ENCODE results near the gene LRRK2. TPM values are rescaled to one million over a fixed set of nuclear protein-coding genes. Genes with fewer than 3 reads are reported as not detected.

The LRRK2 gene
- total and polyA plus RNA-seq, 8 donors = 2.5 to 11.2 (median 8.1) TPM

GRCh38 chr12:40192704-40193255, 32.0 kb upstream of the LRRK2 start:
- Histone ChIP-seq H3K36me3 (no peaks in the 10 kb centered on the region), H3K27ac (no peak overlapping the region), H3K9me3 (no peaks in the 10 kb centered on the region), H3K27me3 (no peaks in the 10 kb centered on the region), H3K4me3 (no peak overlapping the region), H3K4me1 (no peaks in the 10 kb centered on the region)
- FAIRE-seq (no peak), DNase-seq (no peak), ATAC-seq (no peak)
- WGBS, 2 donors = 80 to 82% methylated on average over 6 of the region's 6 CpGs
- no peak for TF ChIP-seq CTCF (IDR thresholded peaks at IDR 0.05)
- intact Hi-C loops (cut with DNase I) = no loop called here

- FAIRE-seq = no peak
- Histone ChIP-seq H3K36me3 (no peaks in the 10 kb centered on the region), H3K27me3 (no peaks in the 10 kb centered on the region), H3K9me3 (no peaks in the 10 kb centered on the region), H3K27ac (no peak overlapping the region), H3K4me3 (no peak overlapping the region), H3K4me1 (no peaks in the 10 kb centered on the region)
- no peak for ATAC-seq
- no peak for TF ChIP-seq CTCF (IDR thresholded peaks at IDR 0.05)
- WGBS, 2 donors = 89 to 90% methylated on average over 3 of the region's 3 CpGs
- intact Hi-C loops (cut with DNase I) = no loop called here
- no peak for DNase-seq
Measured at GRCh38 chr12:40194846-40195245, 30.0 kb upstream of the LRRK2 start.

- DNase-seq (no peak), ATAC-seq (no peak), FAIRE-seq (no peak)
- no peak overlapping the region for H3K4me3 ChIP-seq
- no peaks in the 10 kb centered on the region for H3K27me3 ChIP-seq
- 83 to 84% methylated on average over 4 of the region's 4 CpGs for WGBS, 2 donors
- H3K36me3 ChIP-seq = no peaks in the 10 kb centered on the region
- no peak overlapping the region for H3K27ac ChIP-seq
- H3K4me1 ChIP-seq = no peaks in the 10 kb centered on the region
- intact Hi-C loops (cut with DNase I) = no loop called here
- no peaks in the 10 kb centered on the region for H3K9me3 ChIP-seq
- TF ChIP-seq CTCF (IDR thresholded peaks at IDR 0.05) = no peak
Measured at GRCh38 chr12:40197590-40197989, 27.2 kb upstream of the LRRK2 start.

GRCh38 chr12:40198601-40199000, 26.2 kb upstream of the LRRK2 start:
- no peaks in the 10 kb centered on the region for H3K9me3 ChIP-seq
- no peak overlapping the region for H3K27ac ChIP-seq
- FAIRE-seq (no peak), DNase-seq (no peak), ATAC-seq (no peak)
- intact Hi-C loops (cut with DNase I) = no loop called here
- no peak for TF ChIP-seq CTCF (IDR thresholded peaks at IDR 0.05)
- no peaks in the 10 kb centered on the region for H3K36me3 ChIP-seq
- WGBS, 2 donors = 88 to 91% methylated on average over 4 of the region's 4 CpGs
- H3K4me1 ChIP-seq = no peaks in the 10 kb centered on the region
- H3K4me3 ChIP-seq = no peak overlapping the region
- no peaks in the 10 kb centered on the region for H3K27me3 ChIP-seq

GRCh38 chr12:40202095-40203059, 22.4 kb upstream of the LRRK2 start:
- intact Hi-C loops (cut with DNase I) = no loop called here
- WGBS, 2 donors = 46 to 59% methylated on average over 1 of the region's 1 CpG
- ATAC-seq = no peak

More at GRCh38 chr12:40202095-40203059, 22.4 kb upstream of the LRRK2 start:
- DNase-seq (no peak), FAIRE-seq (no peak)
- H3K27ac ChIP-seq = no peak overlapping the region
- H3K4me1 ChIP-seq = no peaks in the 10 kb centered on the region
- H3K27me3 ChIP-seq = no peaks in the 10 kb centered on the region
- H3K4me3 ChIP-seq = no peak overlapping the region
- H3K9me3 ChIP-seq = no peaks in the 10 kb centered on the region
- H3K36me3 ChIP-seq = no peaks in the 10 kb centered on the region
- no peak for TF ChIP-seq CTCF (IDR thresholded peaks at IDR 0.05)
